BLaER1 treated with 17β-estradiol and CSF1 and Interleukin-3, amounts not matched to agents 10 nM and 100 nM (cell line): Measurements from ENCODE around the gene PTPN23.

Experiments used
- H3K27ac ChIP-seq, 11 experiments: shearing (Covaris generic); formaldehyde crosslinking; 2 replicates each; pipeline ENCODE4 v1.8.1; 2022
- H3K27me3 ChIP-seq, 11 experiments: shearing (Covaris generic); formaldehyde crosslinking; 2 replicates each; pipeline ENCODE4 v1.8.1; 2022
- H3K36me3 ChIP-seq, 11 experiments: shearing (Covaris generic); formaldehyde crosslinking; 2 replicates each; pipeline ENCODE4 v1.8.1; 2022
- H3K4me1 ChIP-seq, 10 experiments: shearing (Covaris generic); formaldehyde crosslinking; 2 replicates each; pipeline ENCODE4 v1.8.1; 2022
- H3K4me2 ChIP-seq, 11 experiments: shearing (Covaris generic); formaldehyde crosslinking; 2 replicates each; pipeline ENCODE4 v1.8.1; 2022
- H3K4me3 ChIP-seq, 10 experiments: shearing (Covaris generic); formaldehyde crosslinking; 2 replicates each; pipeline ENCODE4 v1.8.1; 2022
- H3K9ac ChIP-seq, 11 experiments: shearing (Covaris generic); formaldehyde crosslinking; 2 replicates each; pipeline ENCODE4 v1.8.1; 2022
- H3K9me3 ChIP-seq, 11 experiments: shearing (Covaris generic); formaldehyde crosslinking; replicated peaks in 1 of 11; 2 replicates each; pipeline ENCODE4 v1.8.1; 2022
- H4K20me1 ChIP-seq, 11 experiments: shearing (Covaris generic); formaldehyde crosslinking; 2 replicates each; pipeline ENCODE4 v1.8.1; 2022
- Cebpa-rat ChIP-seq, 11 experiments: shearing (Covaris generic); IDR thresholded peaks; 2 replicates each; pipeline ENCODE4 v1.8.1; 2022

The PTPN23 gene

DNA sequence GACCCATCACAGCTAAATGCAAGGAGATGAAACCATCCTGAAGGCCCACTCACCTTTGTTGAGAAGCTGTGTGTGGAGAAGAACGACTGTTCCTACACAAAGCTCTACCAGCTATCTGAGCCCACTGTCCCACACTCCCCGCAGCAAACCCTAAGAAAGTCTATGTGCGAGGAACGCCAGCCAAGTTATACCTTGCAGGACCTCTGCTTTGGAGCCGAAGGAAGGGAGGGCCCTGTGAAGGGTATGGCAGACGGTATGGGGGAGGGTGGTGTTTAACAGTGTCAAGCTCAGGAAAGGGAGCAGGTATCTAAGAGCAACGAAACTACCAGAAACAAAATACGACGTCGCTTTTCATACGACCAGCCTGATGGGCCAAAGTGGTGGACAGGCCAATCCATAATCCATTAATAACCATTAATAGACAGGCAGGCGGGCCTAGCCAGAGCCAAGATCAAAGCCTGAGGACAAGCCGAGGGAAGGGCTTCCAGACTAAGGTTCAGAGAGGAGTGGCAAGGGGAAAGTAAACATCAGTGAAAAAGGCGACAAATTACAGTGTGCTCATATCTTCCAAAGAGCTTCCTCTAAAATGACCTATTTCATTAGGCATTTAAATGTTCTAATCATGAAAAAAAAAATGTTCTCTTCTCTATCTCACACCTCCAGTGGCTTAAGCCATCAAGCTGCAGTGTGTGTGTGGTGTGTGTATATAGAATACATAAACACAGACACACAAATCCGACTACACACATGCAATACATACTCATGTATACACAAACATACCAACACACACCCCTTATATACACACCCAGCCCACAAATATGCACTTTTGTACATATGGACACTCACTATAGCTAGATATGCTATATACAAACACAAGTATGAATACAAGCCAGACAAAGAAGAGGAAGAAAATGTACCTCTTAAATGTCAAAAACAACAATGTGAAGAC, 43.9 kb downstream of the PTPN23 start:
- H3K9me3 ChIP-seq, result no peaks in the 10 kb centered on the region
- H3K27ac ChIP-seq, result no peak overlapping the region
- peaks cover 59 to 94% (median 93%) of the 10 kb centered on the region in 11 experiments for H3K36me3 ChIP-seq
- peaks cover 0 to 30% (median 11%) of the 10 kb centered on the region in 11 experiments; a peak in 11 of 22 replicates for H4K20me1 ChIP-seq
- TF ChIP-seq Cebpa-rat (IDR thresholded peaks at IDR 0.05), result no peak
- no peak overlapping the region for H3K4me2 ChIP-seq
- H3K4me3 ChIP-seq, result no peak overlapping the region
- no peaks in the 10 kb centered on the region for H3K27me3 ChIP-seq
- H3K9ac ChIP-seq, result no peak overlapping the region
- H3K4me1 ChIP-seq, result peaks cover 11 to 25% (median 18%) of the 10 kb centered on the region in 10 experiments

DNA sequence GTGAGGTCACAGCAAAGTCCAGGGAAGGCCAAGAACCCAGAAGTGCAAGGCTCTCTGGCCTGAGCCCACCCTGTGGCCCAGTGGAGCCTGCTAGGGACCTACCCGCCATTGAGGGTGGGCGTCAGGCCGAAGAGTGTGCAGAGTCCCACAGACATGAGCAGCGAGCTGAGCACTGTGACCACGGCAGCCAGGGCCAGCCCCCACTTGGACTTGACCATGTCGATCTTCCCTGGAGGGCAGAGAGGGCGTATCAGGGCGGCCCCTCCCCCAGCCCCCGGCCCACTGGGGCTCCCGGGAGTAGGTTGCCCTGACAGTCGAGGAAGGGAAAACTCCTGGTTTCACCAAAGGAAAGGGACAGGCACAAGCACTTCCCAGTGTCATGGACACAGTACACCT, 44.6 kb downstream of the PTPN23 start:
- H3K27ac ChIP-seq, result no peak overlapping the region
- H3K36me3 ChIP-seq, result peaks cover 55 to 94% (median 92%) of the 10 kb centered on the region in 11 experiments
- H3K9me3 ChIP-seq, result no peaks in the 10 kb centered on the region
- no peak overlapping the region for H3K4me3 ChIP-seq
- no peak overlapping the region for H3K4me2 ChIP-seq
- peaks cover 0 to 29% (median 8%) of the 10 kb centered on the region in 11 experiments; a peak in 11 of 22 replicates for H4K20me1 ChIP-seq
- H3K9ac ChIP-seq, result no peak overlapping the region
- no peaks in the 10 kb centered on the region for H3K27me3 ChIP-seq
- no peak for TF ChIP-seq Cebpa-rat (IDR thresholded peaks at IDR 0.05)
- peaks cover 11 to 25% (median 18%) of the 10 kb centered on the region in 10 experiments for H3K4me1 ChIP-seq

DNA sequence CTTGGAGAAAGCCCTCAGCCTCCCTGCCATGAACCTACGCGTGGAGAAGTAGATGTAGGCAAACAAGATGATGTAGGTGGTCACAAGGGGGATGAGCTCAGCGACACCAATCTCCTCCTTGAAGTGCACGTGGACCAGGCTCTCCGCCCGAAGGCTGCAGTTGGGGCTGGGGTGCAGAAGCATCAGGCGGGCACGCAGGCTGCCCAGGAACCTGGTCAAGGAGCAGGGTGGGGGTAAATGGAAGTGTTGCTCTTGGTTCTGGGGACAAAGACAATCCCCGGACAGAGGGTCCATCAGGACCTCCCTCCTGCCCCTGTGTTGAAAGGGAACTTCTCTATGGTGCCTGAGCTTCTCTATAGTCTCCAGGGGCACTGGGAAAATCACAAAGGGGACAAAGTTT, 45.1 kb downstream of the PTPN23 start:
- Histone ChIP-seq H3K36me3 (peaks cover 58 to 95% (median 93%) of the 10 kb centered on the region in 11 experiments), H3K9ac (no peak overlapping the region), H4K20me1 (peaks cover 0 to 30% (median 8%) of the 10 kb centered on the region in 11 experiments; a peak in 9 of 22 replicates), H3K27me3 (no peaks in the 10 kb centered on the region), H3K4me1 (peaks cover 7 to 20% (median 13%) of the 10 kb centered on the region in 10 experiments), H3K9me3 (no peaks in the 10 kb centered on the region), H3K4me3 (no peak overlapping the region), H3K4me2 (no peak overlapping the region), H3K27ac (no peak overlapping the region)
- TF ChIP-seq Cebpa-rat (IDR thresholded peaks at IDR 0.05), result no peak

DNA sequence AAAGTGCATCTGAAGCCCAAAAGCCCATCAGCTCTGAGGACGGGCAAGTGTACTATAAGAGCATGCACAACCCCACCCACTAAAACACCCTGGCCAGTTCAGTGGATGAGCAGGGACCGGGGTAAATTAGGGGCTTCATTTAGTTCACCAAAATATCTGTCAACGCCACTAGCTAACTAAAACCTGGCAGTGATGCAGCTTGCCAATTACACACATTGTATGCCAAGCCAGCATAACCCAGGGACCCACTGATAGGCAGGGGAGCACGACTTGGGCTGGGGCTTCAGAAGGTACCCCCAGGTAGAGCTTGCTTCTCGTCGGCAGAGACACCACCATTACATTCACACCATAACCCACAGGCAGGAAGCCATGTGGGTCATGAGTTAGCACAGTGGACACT, 47.0 kb downstream of the PTPN23 start:
- peaks cover 0 to 9% (median 0%) of the 10 kb centered on the region in 10 experiments; a peak in 4 of 20 replicates for H3K4me1 ChIP-seq
- no peaks in the 10 kb centered on the region for H3K9me3 ChIP-seq

DNA sequence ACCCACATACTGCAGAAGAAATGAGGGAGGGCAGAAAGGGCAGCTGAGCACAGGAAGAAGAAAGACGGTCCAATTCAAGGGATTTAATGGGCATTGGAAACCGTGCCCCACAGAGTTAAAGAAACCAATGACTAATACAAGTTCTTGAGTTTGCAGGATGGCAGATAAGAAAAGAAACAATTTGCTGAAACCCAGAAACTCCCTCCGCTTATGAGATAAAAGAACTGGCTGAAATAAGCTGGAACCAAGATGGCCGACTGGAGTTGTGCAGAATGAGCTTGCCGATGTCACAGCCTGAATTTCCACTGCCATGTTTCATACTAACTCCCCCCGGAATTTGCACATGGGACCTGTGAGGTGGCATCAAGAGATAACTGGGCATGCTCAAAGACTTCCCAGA, 47.8 kb downstream of the PTPN23 start:
- Histone ChIP-seq H3K27me3 (no peaks in the 10 kb centered on the region), H3K9me3 (no peaks in the 10 kb centered on the region), H3K4me2 (no peak overlapping the region), H3K4me3 (no peak overlapping the region), H3K27ac (no peak overlapping the region), H3K9ac (no peak overlapping the region), H3K4me1 (peaks cover 0 to 7% (median 0%) of the 10 kb centered on the region in 10 experiments; a peak in 2 of 20 replicates), H3K36me3 (peaks cover 85 to 100% (median 99%) of the 10 kb centered on the region in 11 experiments), H4K20me1 (peaks cover 0 to 51% (median 8%) of the 10 kb centered on the region in 11 experiments; a peak in 9 of 22 replicates)
- no peak for TF ChIP-seq Cebpa-rat (IDR thresholded peaks at IDR 0.05)

More for the DNA sequence above, 47.0 kb downstream of the PTPN23 start:
- Histone ChIP-seq H3K36me3 (peaks cover 77 to 100% (median 98%) of the 10 kb centered on the region in 11 experiments), H3K27me3 (no peaks in the 10 kb centered on the region), H3K9ac (no peak overlapping the region), H3K4me2 (no peak overlapping the region), H4K20me1 (peaks cover 0 to 48% (median 8%) of the 10 kb centered on the region in 11 experiments; a peak in 9 of 22 replicates), H3K4me3 (no peak overlapping the region), H3K27ac (no peak overlapping the region)
- TF ChIP-seq Cebpa-rat (IDR thresholded peaks at IDR 0.05), result no peak

DNA sequence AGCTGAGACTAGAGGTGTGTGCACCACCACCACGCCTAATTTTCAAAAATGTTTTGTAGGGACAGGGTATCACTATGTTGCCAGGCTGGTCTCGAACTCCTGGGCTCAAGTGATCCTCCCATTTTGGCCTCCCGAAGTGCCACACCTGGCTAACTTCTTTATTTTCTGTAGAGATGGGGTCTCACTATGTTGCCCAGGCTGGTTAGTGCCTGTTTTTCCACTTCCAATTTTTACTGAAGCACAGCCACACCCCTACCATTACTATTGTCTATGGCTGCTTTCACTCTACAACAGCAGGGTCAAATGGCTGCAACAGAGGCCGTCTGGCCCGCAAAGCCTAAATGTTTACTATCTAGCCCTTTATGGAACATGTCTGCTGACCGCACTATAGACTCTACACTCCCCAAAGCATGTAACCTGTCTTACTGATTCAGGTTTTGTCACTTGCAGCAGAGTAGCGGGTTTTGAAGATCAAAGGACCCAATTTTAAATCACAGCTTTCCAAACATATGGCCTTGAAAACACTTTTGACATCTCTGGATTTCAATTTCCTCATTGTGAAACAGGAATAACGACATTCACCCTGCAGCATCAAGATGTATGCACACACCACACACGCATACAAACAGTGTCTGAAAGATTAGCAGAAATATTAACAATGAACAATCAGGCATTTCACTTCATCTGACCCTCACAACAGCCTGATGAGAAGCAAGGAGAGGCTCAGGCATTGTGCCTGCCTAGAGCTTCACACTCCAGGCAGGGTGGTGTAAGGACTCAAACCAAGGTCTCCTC, 48.9 kb downstream of the PTPN23 start:
- Histone ChIP-seq H3K4me2 (no peak overlapping the region), H3K36me3 (peaks cover 85 to 100% (median 99%) of the 10 kb centered on the region in 11 experiments), H3K4me3 (no peak overlapping the region), H3K9me3 (no peaks in the 10 kb centered on the region), H3K27ac (no peak overlapping the region), H3K4me1 (peaks cover 0 to 7% (median 0%) of the 10 kb centered on the region in 10 experiments; a peak in 2 of 20 replicates), H4K20me1 (peaks cover 0 to 55% (median 8%) of the 10 kb centered on the region in 11 experiments; a peak in 9 of 22 replicates), H3K27me3 (no peaks in the 10 kb centered on the region), H3K9ac (no peak overlapping the region)
- TF ChIP-seq Cebpa-rat (IDR thresholded peaks at IDR 0.05), result no peak

DNA sequence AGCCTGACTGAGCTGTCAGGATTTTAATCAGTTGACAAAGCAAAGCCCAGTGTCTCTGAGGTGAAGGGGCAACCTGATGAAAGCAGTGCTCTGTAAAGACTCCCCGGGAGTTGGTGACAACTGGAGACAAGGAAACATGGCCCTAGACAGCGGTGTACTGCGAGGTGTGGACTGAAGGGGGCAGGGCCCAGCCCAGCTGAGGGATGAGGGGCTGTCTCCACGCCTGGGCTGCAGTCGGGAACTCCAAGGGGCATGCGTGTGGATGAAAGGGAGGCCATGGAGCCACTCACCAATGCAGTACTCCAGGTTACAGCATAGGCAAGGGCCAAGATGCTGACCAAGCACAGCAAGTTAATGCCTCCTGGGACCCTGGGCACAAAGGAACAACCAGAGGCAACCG, 49.8 kb downstream of the PTPN23 start:
- no peak for TF ChIP-seq Cebpa-rat (IDR thresholded peaks at IDR 0.05)
- no peak overlapping the region for H3K4me3 ChIP-seq
- H3K36me3 ChIP-seq, result peaks cover 82 to 100% (median 96%) of the 10 kb centered on the region in 11 experiments
- H3K9me3 ChIP-seq, result no peaks in the 10 kb centered on the region
- no peak overlapping the region for H3K27ac ChIP-seq
- H3K4me1 ChIP-seq, result peaks cover 0 to 7% (median 0%) of the 10 kb centered on the region in 10 experiments; a peak in 2 of 20 replicates
- no peaks in the 10 kb centered on the region for H3K27me3 ChIP-seq
- H3K9ac ChIP-seq, result no peak overlapping the region
- H3K4me2 ChIP-seq, result no peak overlapping the region
- H4K20me1 ChIP-seq, result peaks cover 0 to 63% (median 8%) of the 10 kb centered on the region in 11 experiments; a peak in 9 of 22 replicates

DNA sequence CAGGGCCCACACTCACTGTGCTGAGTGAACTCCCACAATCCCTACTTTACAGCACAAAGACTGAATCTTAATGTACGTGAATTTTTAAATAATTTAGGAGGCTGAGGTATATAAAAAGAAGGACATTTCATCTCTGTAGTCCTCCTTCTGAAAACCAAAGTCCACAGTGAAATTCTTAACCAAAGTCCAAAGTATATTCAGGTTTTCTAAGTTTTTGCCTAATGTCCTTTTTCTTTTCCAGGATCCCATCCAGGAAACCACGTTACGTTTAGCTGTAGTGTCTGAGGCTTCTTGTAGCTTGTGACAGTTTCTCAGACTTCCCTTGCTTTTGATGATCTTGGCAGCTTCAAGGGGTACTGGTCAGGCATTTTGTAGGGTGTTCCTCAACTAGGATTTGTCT, 50.4 kb downstream of the PTPN23 start:
- H3K9me3 ChIP-seq, result no peaks in the 10 kb centered on the region
- H4K20me1 ChIP-seq, result peaks cover 0 to 70% (median 8%) of the 10 kb centered on the region in 11 experiments; a peak in 10 of 22 replicates
- no peaks in the 10 kb centered on the region for H3K27me3 ChIP-seq
- no peak overlapping the region for H3K4me2 ChIP-seq
- H3K9ac ChIP-seq, result no peak overlapping the region
- H3K27ac ChIP-seq, result no peak overlapping the region
- H3K4me3 ChIP-seq, result no peak overlapping the region
- H3K36me3 ChIP-seq, result peaks cover 77 to 100% (median 96%) of the 10 kb centered on the region in 11 experiments
- peaks cover 0 to 7% (median 0%) of the 10 kb centered on the region in 10 experiments; a peak in 2 of 20 replicates for H3K4me1 ChIP-seq
- TF ChIP-seq Cebpa-rat (IDR thresholded peaks at IDR 0.05), result no peak
